Activated CD4-positive, alpha-beta T cell treated with anti-CD3 and anti-CD28 coated beads, Interleukin-2, amount 50 U/mL, for 1 hour (primary cell): ENCODE data around the gene NDUFS7.

Experiments
- DNase-seq: peaks from one replicate; pipeline ENCODE4 v3.0.0-alpha.2; 2020

Gene NDUFS7

DNA sequence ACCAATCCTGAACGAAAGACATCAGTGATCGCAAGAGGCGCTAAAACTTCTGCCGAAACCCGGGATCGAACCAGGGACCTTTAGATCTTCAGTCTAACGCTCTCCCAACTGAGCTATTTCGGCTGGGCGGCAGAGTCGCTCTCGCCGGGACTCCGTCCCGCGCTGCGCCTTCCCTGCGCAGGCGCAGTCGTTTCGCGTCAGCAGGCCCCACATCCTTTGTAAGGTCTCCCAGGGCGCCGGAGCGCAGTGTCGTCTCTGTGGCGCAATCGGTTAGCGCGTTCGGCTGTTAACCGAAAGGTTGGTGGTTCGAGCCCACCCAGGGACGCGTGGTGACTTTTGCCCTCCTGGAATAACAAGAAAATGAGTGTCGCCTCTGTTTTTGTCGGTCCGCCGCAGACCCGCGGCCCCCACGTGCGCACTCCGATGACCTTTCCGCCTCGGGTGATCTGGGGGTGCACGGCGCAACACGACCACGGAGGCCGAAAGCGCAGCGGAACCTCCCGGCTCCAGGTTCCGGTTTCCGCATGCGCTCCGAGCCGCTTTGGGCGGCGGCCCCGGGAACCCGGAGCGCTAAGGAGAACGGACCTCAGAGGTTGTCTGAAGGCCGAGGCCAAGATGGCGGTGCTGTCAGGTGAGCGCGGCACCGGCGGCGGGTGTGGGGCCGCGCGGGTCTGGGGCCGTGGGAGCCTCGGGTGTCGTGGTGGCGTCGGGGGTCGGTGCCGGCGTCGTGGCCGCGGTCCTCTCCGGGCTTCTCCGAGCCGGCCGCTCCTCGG, at the start of gene NDUFS7:
TSS of gene NDUFS7 (plus strand) at position 596 of the 773 bp plus-strand sequence. CDS start at position 616, 20 bp downstream.
- DNase-seq = peak; percentile 92

- no peak for DNase-seq
Measured at GRCh38 chr19:1336079-1336684, 47.5 kb upstream of the NDUFS7 start.

DNA sequence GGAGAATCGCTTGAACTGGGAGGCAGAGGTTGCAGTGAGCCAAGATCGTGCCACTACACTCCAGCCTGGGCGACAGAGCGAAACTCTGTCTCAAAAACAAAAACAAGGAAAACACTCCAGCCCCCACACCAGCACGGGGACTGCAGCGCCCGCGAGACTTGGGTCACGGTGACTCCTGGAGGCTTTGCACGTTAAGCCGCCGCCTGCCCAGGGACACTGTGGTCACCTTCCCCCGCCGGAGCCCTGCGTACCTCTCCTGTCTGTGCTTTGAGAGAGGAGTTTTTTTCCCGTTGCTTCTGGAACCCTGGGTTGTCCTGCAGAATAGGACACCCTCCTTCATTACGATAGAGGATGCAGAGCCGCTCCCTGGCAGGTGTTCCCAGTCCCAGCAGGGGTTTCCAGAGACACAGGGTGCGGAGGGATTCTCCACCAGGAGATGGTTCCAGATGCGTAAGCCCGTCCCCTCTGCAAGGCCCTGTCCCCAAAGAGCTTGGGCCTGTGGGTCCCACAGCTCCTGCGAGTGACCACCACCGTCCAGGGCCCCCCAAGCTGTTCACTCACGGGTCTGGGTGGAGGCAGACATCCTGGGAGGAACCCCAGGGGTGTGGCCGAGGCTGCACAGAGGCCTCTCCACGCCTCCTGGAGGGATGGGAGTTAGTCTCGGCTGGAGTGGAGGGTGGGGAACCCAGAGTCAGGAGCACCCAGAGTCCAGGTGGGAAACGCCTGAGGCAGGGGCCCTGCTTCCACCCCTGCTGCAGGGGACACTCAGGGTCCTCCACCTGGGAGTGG, 42.8 kb upstream of the NDUFS7 start:
- DNase-seq = no peak

DNA sequence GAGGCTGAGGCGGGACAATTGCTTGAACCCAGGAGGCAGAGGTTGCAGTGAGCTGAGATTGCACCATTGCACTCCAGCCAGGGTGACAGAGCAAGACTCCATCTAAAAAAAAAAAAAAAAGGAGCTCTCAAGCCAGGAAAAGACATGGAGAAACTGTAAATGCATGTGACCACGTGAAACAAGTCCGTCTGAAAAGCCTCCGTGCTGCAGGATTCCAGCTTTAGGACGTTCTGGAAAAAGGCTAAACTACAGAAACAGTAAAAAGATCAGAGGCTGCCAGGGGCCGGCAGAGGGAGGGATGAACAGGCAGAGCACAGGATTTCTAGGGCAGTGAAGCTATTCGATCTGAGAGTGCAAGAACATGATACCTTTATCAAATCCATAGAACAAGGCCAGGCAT, 40.7 kb upstream of the NDUFS7 start:
- no peak for DNase-seq

GRCh38 chr19:1349211-1349610, 34.5 kb upstream of the NDUFS7 start:
- no peak for DNase-seq

DNA sequence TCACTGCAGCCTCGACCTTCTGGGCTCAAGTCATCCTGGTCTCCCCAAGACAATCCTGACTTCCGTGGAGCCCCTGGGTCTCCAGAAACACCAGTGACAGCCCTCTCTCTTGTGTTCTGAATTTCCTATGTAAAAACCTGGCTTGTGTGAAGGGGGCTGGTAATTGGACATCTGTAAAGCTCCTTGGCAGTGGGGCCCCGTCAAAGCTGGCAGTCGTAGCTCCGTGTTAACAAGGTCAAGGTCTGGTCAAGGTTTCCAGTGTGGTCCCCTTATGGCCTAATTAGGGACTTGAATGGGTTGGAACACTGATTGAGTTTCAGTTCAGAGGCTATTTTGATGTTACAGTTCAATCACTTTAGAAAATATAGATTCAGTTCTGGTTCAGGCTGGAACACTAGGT, 32.8 kb upstream of the NDUFS7 start:
- DNase-seq = no peak

GRCh38 chr19:1351381-1351851, 32.3 kb upstream of the NDUFS7 start:
- DNase-seq = no peak

- DNase-seq = no peak
Measured at GRCh38 chr19:1353144-1353543, 30.6 kb upstream of the NDUFS7 start.

DNA sequence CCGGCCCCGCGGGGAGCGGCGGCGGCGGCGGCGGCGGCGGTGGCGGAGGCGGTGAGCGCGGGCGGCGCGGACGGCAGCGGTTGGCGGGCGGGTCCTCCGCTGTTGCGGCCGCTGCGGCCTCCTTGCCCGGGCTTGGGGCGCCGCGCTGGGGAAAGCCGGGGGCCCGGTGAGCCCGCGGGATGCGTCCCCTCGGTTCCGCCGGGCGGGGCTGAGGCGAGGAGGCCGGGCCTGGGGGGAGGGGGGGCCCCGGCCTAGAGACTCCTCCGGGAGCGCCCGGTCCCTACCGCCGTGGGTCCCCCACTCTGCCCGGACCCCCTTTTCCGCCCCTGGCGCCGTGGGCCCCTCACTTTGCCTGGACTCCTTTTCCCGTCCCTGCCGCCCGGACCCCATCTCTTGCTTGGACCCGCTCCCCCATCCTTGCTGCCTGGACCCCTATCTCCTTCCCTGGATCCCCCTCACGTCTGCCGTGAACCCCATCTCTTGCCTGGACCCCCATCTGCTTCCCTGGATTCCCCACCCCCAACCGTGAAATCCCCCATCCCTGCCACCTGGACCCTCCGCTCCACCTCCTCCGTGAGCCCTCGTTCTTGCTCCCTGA, 28.6 kb upstream of the NDUFS7 start:
- DNase-seq = no peak

- no peak for DNase-seq
Measured at GRCh38 chr19:1355568-1356507, 27.9 kb upstream of the NDUFS7 start.

DNA sequence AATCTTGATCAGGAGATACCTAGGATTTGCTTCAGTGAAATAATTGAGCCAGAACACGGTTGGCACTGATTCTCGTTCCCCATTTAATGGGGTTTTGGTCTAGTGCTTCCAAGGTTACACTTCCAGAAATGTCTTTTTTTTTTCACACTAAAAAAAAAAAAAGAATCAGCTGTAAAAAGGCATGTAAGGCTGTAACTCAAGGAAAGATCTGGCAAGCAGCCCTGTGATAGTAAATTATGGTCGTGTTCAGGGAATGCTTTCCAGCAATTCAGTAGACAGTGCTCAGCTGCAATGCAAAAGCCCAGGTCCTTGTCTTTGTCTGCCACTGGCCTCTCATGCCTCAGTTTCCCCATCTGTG, 27.2 kb upstream of the NDUFS7 start:
- no peak for DNase-seq

DNA sequence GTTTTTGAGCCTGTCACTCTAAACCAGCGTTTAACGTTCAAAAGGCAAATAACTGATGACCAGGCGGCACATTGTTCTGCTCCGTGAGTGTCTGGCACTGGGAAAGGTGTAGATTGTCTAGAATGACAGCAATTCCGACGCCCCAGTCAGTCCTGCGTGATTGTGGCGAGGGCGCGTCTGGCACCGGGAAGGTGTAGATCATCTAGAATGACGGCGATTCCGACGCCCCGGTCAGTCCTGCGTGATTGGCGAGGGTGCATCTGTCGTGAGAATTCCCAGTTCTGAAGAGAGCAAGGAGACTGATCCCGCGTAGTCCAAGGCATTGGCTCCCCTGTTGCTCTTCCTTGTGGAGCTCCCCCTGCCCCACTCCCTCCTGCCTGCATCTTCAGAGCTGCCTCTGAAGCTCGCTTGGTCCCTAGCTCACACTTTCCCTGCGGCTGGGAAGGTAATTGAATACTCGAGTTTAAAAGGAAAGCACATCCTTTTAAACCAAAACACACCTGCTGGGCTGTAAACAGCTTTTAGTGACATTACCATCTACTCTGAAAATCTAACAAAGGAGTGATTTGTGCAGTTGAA, 26.1 kb upstream of the NDUFS7 start:
- DNase-seq = no peak

DNA sequence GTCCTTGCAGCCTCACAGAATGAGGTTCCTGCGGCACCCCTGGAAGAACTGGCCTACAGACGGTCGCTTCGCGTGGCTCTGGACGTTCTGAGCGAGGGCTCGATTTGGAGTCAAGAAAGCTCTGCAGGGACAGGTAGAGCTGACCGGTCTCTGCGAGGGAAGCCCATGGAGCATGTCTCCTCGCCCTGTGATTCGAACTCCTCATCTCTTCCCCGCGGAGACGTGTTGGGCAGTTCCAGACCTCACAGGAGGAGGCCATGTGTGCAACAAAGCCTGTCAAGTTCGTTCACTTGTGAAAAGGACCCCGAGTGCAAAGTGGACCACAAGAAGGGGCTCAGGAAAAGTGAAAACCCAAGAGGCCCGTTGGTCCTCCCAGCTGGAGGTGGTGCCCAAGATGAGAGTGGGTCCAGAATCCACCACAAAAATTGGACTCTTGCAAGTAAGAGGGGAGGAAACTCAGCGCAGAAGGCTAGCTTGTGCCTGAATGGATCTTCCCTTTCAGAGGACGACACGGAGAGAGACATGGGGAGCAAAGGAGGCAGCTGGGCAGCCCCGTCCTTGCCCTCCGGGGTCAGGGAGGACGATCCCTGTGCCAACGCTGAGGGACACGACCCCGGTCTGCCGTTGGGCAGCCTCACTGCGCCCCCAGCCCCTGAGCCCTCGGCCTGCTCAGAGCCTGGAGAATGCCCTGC, 23.4 kb upstream of the NDUFS7 start:
- DNase-seq = no peak

- no peak for DNase-seq
Measured at GRCh38 chr19:1360818-1361461, 22.8 kb upstream of the NDUFS7 start.

DNA sequence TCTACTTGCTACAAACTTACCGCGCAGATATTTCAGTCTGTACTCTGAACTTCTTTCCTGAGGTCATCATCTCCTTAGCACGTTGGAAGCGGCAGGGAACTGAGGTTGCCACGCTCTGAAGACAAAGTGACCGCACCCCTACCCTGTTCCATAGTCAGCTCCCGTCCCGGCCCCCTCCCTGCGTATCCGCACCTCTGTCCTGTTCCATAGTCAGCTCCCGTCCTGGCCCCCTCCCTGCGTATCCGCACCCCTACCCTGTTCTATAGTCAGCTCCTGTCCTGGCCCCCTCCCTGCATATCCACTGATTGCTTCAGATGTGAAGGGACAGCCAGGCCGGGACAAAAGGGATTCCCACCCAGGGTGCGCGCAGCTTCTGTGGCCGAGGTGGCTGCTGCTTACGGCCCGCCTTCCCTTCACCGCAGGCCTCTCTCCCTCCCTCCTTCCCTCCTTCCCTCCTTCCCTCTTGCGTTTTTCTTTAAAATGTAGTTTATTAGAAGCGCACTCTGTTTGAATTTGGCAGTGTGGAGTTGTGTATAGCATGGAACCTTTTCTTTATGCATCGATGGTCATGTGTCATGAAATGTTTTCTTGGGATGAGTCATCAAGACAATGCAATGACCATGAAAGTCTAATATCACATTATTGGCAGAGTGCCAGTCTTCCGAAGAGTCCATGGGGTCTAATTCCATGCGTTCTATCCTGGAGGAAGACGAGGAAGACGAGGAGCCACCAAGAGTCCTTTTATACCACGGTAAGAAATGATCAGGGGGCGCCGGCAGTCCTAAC, 21.9 kb upstream of the NDUFS7 start:
- DNase-seq = no peak

DNA sequence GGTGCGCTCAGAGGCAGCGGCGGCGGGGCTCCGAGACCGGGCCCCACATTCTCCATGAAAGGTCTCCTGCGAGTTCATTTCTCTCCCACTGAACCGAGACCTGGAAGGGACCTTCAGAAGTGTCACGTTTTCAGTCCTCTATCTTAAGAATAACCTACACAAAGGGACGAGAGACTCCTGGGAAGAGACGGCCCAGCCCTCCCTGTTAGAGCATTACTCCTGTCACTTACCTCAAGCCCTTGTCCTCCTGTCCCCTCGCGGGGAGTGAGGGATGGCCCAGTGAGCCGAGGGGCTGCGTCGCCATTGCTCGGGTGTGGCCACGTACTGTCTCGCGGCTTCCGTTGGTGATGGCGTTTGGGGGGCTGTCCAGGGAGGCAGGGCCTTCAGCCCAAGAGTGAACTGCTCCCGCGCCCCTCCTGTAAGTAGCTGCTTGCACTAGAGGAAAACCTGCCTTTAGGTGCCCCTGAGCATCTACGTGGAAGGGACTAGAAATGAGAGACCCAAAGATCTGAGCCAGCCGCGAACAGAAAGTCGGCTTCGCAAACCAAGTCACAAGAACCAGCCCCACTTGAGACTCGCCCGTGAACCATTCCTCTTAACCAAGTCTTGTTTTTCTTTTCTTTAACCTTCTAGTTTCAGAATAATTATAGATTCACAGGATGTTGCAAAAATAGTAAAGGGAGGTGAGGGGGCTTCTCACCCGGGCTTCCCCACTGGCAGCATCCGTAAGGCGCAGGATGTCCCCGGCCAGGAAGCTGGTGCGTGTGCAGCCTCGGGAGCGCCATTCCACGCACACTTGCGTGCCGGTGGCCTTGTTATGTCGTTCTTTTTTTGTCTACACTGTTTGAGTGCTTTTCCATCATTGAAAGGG, 21.1 kb upstream of the NDUFS7 start:
- DNase-seq = no peak

- DNase-seq = peak; percentile 15
Measured at GRCh38 chr19:1363599-1363998, 20.1 kb upstream of the NDUFS7 start.

DNA sequence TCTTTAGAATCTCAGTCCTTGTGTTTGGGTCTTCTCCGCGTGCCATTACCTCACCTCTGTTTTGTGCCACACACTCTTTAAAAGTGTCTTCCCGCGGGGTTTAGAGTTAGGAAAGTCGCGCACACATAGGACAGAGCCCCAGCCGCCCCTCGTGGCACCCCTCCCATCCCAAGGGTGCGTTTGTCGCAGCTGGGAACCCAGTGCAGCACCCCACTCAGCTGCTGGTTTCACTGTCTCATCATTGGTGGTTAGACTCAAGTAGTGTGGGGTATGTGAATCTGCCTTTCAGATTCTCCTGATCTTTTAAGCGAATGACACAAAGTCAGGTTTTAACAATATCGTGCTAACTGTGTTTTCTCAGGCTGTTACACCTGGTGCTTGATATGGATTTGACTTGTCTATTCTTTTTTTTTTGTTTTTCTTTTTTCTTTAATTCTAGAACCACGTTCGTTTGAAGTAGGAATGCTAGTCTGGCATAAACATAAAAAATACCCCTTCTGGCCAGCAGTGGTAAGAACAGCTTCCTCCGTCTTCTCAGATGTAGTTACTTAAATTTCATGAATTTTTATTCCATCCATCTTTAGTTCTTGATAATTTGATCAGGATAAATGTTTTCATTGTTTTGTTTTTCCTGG, 19.5 kb upstream of the NDUFS7 start:
- no peak for DNase-seq
